Measurements from ENCODE around the gene SELPLG.
"Not testable (repeated sequence)": the region's sequence is repeated elsewhere in the genome, so short reads cannot be mapped to it uniquely, and the experiment has no call there.

Gene SELPLG

DNA sequence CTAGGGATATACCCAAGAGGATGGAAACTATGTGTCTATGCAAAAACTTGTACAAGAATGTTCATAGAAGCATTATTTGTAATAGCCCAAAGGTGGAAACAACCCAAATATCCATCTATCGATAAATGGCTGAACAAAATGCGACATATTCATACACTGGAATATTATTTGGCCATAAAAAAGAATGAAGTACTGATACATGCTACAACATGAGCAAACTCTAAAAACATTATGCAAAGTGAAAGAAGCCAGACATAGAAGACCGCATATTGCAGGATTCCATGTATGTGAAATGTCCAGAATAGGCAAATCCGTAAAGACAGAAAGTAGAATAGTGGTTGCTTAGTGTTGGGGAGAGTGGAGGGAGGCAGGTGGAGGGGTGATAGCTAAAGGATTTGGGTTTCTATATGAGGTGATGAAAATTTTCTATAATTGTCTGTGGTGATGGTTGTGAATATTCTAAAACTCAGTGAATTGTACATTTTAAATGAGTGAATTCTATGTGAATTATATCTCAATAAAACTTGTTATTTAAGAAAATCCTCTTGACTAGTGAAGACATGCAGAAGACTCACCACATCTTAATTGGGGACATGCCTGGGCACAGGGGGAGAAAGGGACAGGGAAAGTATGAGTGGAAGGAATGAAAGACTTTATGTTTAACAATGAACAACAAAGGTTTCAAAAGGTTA is 29.8 kb upstream of the SELPLG start:
- no peak overlapping the region for H2AFZ ChIP-seq (ENCODE audit: low read depth, low read length)
- no peak overlapping the region for H3K14ac ChIP-seq (ENCODE audit: low read length in 2 of 2)
- H3K4me2 ChIP-seq (ENCODE audit: low read length, poor library complexity, severe bottlenecking): no peak overlapping the region
- H2BK120ac ChIP-seq (ENCODE audit: low read depth, low read length): no peak overlapping the region
- no peak overlapping the region for H4K8ac ChIP-seq (ENCODE audit: low read length)
- peak overlapping the region in 1 of 2 experiments; percentile 49 for H3K4ac ChIP-seq (ENCODE audit: low read depth in 1 of 2, low read length in 2 of 2)
- H2BK5ac ChIP-seq (ENCODE audit: low read depth, low read length, poor library complexity, severe bottlenecking): no peak overlapping the region
- no peak overlapping the region for H3K18ac ChIP-seq (ENCODE audit: low read depth in 1 of 2, low read length in 2 of 2)
- H3K36me3 ChIP-seq (ENCODE audit: control insufficient read depth in 1 of 2, insufficient read depth in 2 of 2, low read depth in 1 of 2, low read length in 2 of 2): peaks cover 8 to 29% of the 10 kb centered on the region in 2 experiments
- 99% methylated on average over 2 of the region's 4 CpGs for WGBS
- peaks cover 9% of the 10 kb centered on the region for H3K4me1 ChIP-seq (ENCODE audit: control insufficient read depth, insufficient read depth, low read depth, low read length)
- no peak overlapping the region for H3K4me3 ChIP-seq (ENCODE audit: insufficient read depth in 1 of 2, low read depth in 1 of 2, low read length in 2 of 2)
- peaks cover 2% of the 10 kb centered on the region for H3K79me1 ChIP-seq (replicated peaks; ENCODE audit: low read length, poor library complexity, severe bottlenecking)
- peak overlapping the region; percentile 78 for H3K9ac ChIP-seq (ENCODE audit: low read length)
- peak overlapping the region; percentile 70 for H2AK5ac ChIP-seq (ENCODE audit: low read length, severe bottlenecking)
- no peak overlapping the region for H4K91ac ChIP-seq (ENCODE audit: low read length)
- no peak overlapping the region for H3K23ac ChIP-seq (ENCODE audit: low read length in 2 of 2)
- no peak for DNase-seq
- no peaks in the 10 kb centered on the region for H3K27me3 ChIP-seq (ENCODE audit: control insufficient read depth in 1 of 2, insufficient read depth in 1 of 2, low read length in 2 of 2)
- no peaks in the 10 kb centered on the region for H3K9me3 ChIP-seq (ENCODE audit: control insufficient read depth, low read length)
- H2BK15ac ChIP-seq (ENCODE audit: low read depth, poor library complexity, severe bottlenecking): no peak overlapping the region
- H2BK12ac ChIP-seq (ENCODE audit: low read length in 2 of 2): no peak overlapping the region
- peak overlapping the region; percentile 64 for H3K27ac ChIP-seq (ENCODE audit: low read length, poor library complexity, severe bottlenecking)

GRCh38 chr12:108658115-108658514 is 24.4 kb upstream of the SELPLG start:
- not testable (repeated sequence) for H3K4me2 ChIP-seq (ENCODE audit: low read length, poor library complexity, severe bottlenecking); H3K4me3 ChIP-seq (ENCODE audit: insufficient read depth in 1 of 2, low read depth in 1 of 2, low read length in 2 of 2); H2AFZ ChIP-seq (ENCODE audit: low read depth, low read length); H4K91ac ChIP-seq (ENCODE audit: low read length); H3K18ac ChIP-seq (ENCODE audit: low read depth in 1 of 2, low read length in 2 of 2); H3K4me1 ChIP-seq (ENCODE audit: control insufficient read depth, insufficient read depth, low read depth, low read length); H2BK12ac ChIP-seq (ENCODE audit: low read length in 2 of 2); H4K8ac ChIP-seq (ENCODE audit: low read length); H3K79me1 ChIP-seq (replicated peaks; ENCODE audit: low read length, poor library complexity, severe bottlenecking); H2BK120ac ChIP-seq (ENCODE audit: low read depth, low read length); H3K9ac ChIP-seq (ENCODE audit: low read length); H2AK5ac ChIP-seq (ENCODE audit: low read length, severe bottlenecking); H3K23ac ChIP-seq (ENCODE audit: low read length in 2 of 2); H3K27me3 ChIP-seq (ENCODE audit: control insufficient read depth in 1 of 2, insufficient read depth in 1 of 2, low read length in 2 of 2); H3K9me3 ChIP-seq (ENCODE audit: control insufficient read depth, low read length); H3K4ac ChIP-seq (ENCODE audit: low read depth in 1 of 2, low read length in 2 of 2); DNase-seq; H3K27ac ChIP-seq (ENCODE audit: low read length, poor library complexity, severe bottlenecking); H2BK5ac ChIP-seq (ENCODE audit: low read depth, low read length, poor library complexity, severe bottlenecking); H3K14ac ChIP-seq (ENCODE audit: low read length in 2 of 2); H2BK15ac ChIP-seq (ENCODE audit: low read depth, poor library complexity, severe bottlenecking)
- peaks cover 30 to 55% of the 10 kb centered on the region in 2 experiments for H3K36me3 ChIP-seq (ENCODE audit: control insufficient read depth in 1 of 2, insufficient read depth in 2 of 2, low read depth in 1 of 2, low read length in 2 of 2)
- WGBS: no CpG with 5 or more reads among the region's 4 CpGs

GRCh38 chr12:108657130-108657745 is 23.5 kb upstream of the SELPLG start:
- Histone ChIP-seq H2BK120ac (ENCODE audit: low read depth, low read length) (no peak overlapping the region), H3K18ac (ENCODE audit: low read depth in 1 of 2, low read length in 2 of 2) (no peak overlapping the region), H2AFZ (ENCODE audit: low read depth, low read length) (no peak overlapping the region), H3K79me1 (replicated peaks; ENCODE audit: low read length, poor library complexity, severe bottlenecking) (peaks cover 5% of the 10 kb centered on the region), H3K27ac (ENCODE audit: low read length, poor library complexity, severe bottlenecking) (peak overlapping the region; percentile 5), H3K14ac (ENCODE audit: low read length in 2 of 2) (no peak overlapping the region), H3K27me3 (ENCODE audit: control insufficient read depth in 1 of 2, insufficient read depth in 1 of 2, low read length in 2 of 2) (no peaks in the 10 kb centered on the region), H3K4ac (ENCODE audit: low read depth in 1 of 2, low read length in 2 of 2) (no peak overlapping the region), H3K9me3 (ENCODE audit: control insufficient read depth, low read length) (no peaks in the 10 kb centered on the region), H4K91ac (ENCODE audit: low read length) (no peak overlapping the region), H3K4me2 (ENCODE audit: low read length, poor library complexity, severe bottlenecking) (no peak overlapping the region), H4K8ac (ENCODE audit: low read length) (no peak overlapping the region), H2BK5ac (ENCODE audit: low read depth, low read length, poor library complexity, severe bottlenecking) (no peak overlapping the region), H3K23ac (ENCODE audit: low read length in 2 of 2) (no peak overlapping the region), H2AK5ac (ENCODE audit: low read length, severe bottlenecking) (no peak overlapping the region), H3K4me1 (ENCODE audit: control insufficient read depth, insufficient read depth, low read depth, low read length) (no peaks in the 10 kb centered on the region), H3K9ac (ENCODE audit: low read length) (no peak overlapping the region), H3K36me3 (ENCODE audit: control insufficient read depth in 1 of 2, insufficient read depth in 2 of 2, low read depth in 1 of 2, low read length in 2 of 2) (peaks cover 33 to 64% of the 10 kb centered on the region in 2 experiments), H2BK15ac (ENCODE audit: low read depth, poor library complexity, severe bottlenecking) (no peak overlapping the region), H2BK12ac (ENCODE audit: low read length in 2 of 2) (no peak overlapping the region), H3K4me3 (ENCODE audit: insufficient read depth in 1 of 2, low read depth in 1 of 2, low read length in 2 of 2) (no peak overlapping the region)
- WGBS: 84% methylated on average over 8 of the region's 10 CpGs
- no peak for DNase-seq

DNA sequence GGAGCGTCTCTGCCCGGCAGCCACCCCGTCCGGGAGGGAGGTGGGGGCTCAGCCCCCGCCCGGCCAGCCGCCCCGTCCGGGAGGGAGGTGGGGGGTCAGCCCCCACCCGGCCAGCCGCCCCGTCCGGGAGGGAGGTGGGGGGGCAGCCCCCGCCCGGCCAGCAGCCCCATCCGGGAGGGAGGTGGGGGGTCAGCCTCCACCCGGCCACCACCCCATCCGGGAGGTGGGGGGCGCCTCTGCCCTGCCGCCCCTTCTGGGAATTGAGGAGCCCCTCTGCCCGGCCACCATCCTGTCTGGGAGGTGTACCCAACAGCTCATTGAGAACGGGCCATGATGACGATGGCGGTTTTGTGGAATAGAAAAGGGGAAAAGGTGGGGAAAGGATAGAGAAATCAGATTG is 22.6 kb upstream of the SELPLG start:
- not testable (repeated sequence) for H2BK5ac ChIP-seq (ENCODE audit: low read depth, low read length, poor library complexity, severe bottlenecking); H3K4me3 ChIP-seq (ENCODE audit: insufficient read depth in 1 of 2, low read depth in 1 of 2, low read length in 2 of 2); H3K23ac ChIP-seq (ENCODE audit: low read length in 2 of 2); H2BK12ac ChIP-seq (ENCODE audit: low read length in 2 of 2); H2AK5ac ChIP-seq (ENCODE audit: low read length, severe bottlenecking); H3K4ac ChIP-seq (ENCODE audit: low read depth in 1 of 2, low read length in 2 of 2); H3K27me3 ChIP-seq (ENCODE audit: control insufficient read depth in 1 of 2, insufficient read depth in 1 of 2, low read length in 2 of 2); H4K91ac ChIP-seq (ENCODE audit: low read length); H2AFZ ChIP-seq (ENCODE audit: low read depth, low read length); H3K4me1 ChIP-seq (ENCODE audit: control insufficient read depth, insufficient read depth, low read depth, low read length); H3K9ac ChIP-seq (ENCODE audit: low read length); DNase-seq; H2BK15ac ChIP-seq (ENCODE audit: low read depth, poor library complexity, severe bottlenecking); H3K9me3 ChIP-seq (ENCODE audit: control insufficient read depth, low read length); H3K27ac ChIP-seq (ENCODE audit: low read length, poor library complexity, severe bottlenecking); H3K4me2 ChIP-seq (ENCODE audit: low read length, poor library complexity, severe bottlenecking); H3K14ac ChIP-seq (ENCODE audit: low read length in 2 of 2); H3K79me1 ChIP-seq (replicated peaks; ENCODE audit: low read length, poor library complexity, severe bottlenecking); H2BK120ac ChIP-seq (ENCODE audit: low read depth, low read length); H4K8ac ChIP-seq (ENCODE audit: low read length); H3K18ac ChIP-seq (ENCODE audit: low read depth in 1 of 2, low read length in 2 of 2)
- H3K36me3 ChIP-seq (ENCODE audit: control insufficient read depth in 1 of 2, insufficient read depth in 2 of 2, low read depth in 1 of 2, low read length in 2 of 2): peaks cover 33 to 65% of the 10 kb centered on the region in 2 experiments
- 98% methylated on average over 24 of the region's 24 CpGs for WGBS
